Astrocyte of the cerebellum (primary cell): ENCODE measurements around the gene CCDC158.
"Not testable (repeated sequence)": the region's sequence is repeated elsewhere in the genome, so short reads cannot be mapped to it uniquely, and the experiment has no call there.

Source experiments
- DNase-seq: peaks from one replicate; pipeline ENCODE4 v3.0.0-alpha.2; 2011; ENCODE audit warnings: low read depth
- H3K4me3 ChIP-seq: 2 replicates; pipeline ENCODE4 v1.5.1; 2011; ENCODE audit warnings: mild to moderate bottlenecking, low read depth, low read length, moderate library complexity
- in situ Hi-C: cut with HindIII; loops from 2 replicates; pipeline ENCODE4 v1.10.0; 2017; ENCODE audit warnings: low sequenced_read_pairs
- TF ChIP-seq, protein P1 (sequence below): IDR thresholded peaks from 2 replicates; pipeline ENCODE4 v1.5.1; 2012; ENCODE audit warnings: low read length, low read depth, moderate library complexity, mild to moderate bottlenecking; ENCODE audit errors: missing control alignments

CCDC158 gene

DNA sequence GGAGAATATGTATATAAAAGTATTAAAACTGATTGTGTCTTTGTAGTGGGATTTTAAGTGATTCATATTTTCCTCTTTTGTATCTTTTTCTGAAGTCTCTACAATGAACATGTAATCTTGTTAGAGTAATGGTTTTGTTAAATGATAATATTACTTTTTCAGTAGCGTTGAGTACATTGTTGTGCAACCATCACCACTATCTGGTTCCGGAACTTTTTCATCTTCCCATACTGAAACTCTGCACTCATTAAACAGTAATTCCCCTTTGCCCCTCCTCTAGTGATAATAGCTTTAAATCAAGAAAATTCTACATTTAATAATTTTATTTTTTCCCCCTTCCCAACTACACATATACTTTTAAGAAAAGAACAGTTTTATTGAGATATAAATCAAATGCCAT is 37.4 kb upstream of the CCDC158 start:
- in situ Hi-C loops = no loop called here
- TF ChIP-seq, protein P1, sequence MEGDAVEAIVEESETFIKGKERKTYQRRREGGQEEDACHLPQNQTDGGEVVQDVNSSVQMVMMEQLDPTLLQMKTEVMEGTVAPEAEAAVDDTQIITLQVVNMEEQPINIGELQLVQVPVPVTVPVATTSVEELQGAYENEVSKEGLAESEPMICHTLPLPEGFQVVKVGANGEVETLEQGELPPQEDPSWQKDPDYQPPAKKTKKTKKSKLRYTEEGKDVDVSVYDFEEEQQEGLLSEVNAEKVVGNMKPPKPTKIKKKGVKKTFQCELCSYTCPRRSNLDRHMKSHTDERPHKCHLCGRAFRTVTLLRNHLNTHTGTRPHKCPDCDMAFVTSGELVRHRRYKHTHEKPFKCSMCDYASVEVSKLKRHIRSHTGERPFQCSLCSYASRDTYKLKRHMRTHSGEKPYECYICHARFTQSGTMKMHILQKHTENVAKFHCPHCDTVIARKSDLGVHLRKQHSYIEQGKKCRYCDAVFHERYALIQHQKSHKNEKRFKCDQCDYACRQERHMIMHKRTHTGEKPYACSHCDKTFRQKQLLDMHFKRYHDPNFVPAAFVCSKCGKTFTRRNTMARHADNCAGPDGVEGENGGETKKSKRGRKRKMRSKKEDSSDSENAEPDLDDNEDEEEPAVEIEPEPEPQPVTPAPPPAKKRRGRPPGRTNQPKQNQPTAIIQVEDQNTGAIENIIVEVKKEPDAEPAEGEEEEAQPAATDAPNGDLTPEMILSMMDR = no peak
- H3K4me3 ChIP-seq = no peak overlapping the region
- DNase-seq = no peak

DNA sequence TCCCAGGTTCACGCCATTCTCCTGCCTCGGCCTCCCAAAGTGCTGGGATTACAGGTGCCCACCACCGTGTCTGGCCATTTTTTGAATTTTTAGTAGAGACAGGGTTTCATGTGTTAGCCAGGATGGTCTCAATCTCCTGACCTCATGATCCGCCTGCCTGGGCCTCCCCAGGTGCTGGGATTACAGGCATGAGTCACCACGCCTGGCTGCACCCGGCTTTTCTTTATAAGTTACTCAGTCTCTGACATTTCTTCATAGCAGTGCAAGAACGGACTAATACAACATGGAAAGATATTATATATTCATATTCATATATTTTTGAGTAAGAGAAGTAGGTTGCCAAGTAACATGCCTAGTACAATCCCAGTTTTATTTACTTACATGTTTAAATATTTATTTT is 36.9 kb upstream of the CCDC158 start:
- no peak overlapping the region for H3K4me3 ChIP-seq
- no peak for DNase-seq
- in situ Hi-C loops = no loop called here
- TF ChIP-seq, protein P1 = no peak

DNA sequence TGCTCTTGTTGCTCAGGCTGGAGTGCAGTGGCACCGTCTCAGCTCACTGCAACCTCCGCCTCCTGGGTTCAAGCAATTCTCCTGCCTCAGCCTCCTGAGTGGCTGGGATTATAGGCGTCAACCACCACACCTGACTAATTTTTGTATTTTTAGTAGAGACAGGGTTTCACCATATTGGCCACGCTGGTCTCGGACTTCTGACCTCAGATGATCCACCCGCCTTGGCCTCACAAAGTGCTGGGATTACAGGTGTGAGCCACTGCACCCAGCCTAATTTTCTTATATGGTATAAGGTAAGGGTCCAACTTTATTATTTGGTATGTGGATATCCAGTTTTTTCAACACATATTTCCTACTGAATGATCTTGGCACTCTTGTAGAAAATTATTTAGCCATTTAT is 33.1 kb upstream of the CCDC158 start:
- DNase-seq, in situ Hi-C loops, H3K4me3 ChIP-seq: not testable (repeated sequence)

DNA sequence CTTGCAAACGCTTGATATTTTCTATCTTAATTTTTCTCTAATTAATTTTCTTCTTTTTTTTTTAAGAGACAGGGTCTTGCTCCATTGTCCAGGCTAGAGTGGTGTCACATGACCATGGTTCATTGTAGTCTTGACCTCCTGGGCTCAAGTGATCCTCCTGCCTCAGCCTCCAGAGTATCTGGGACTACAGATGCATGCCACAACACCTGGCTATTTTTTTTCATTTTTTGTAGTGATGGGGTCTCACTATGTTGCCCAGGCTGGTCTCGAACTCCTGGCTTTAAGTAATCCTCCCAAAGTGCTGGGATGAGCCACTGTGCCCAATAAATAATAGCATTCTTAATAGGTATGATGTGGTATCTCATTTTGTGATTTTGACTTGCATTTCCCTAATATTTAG is 32.3 kb upstream of the CCDC158 start:
- no peak for DNase-seq
- in situ Hi-C loops = no loop called here
- TF ChIP-seq, protein P1 = no peak
- H3K4me3 ChIP-seq = no peak overlapping the region

DNA sequence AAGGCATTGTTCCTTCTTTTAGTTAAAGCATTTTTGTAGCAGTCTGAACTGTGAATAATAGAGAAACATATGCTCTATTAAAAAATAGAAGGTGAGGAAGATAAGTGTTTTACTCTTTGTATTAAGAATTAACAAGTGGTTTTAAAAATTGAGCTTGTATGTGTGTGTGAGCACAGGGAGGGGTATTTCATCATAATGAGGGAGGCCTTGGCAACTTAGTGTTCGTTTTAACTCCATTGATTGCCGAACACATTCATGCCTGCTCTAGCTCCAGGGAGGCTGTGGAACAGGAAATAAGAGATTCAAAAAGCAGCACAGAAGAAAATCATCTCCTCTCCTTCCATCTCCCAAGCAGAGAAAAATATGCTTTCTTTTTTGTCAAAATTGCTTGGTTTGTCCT is 28.9 kb upstream of the CCDC158 start:
- in situ Hi-C loops = no loop called here
- H3K4me3 ChIP-seq = no peak overlapping the region
- TF ChIP-seq, protein P1 = no peak
- DNase-seq = peak; percentile 37

DNA sequence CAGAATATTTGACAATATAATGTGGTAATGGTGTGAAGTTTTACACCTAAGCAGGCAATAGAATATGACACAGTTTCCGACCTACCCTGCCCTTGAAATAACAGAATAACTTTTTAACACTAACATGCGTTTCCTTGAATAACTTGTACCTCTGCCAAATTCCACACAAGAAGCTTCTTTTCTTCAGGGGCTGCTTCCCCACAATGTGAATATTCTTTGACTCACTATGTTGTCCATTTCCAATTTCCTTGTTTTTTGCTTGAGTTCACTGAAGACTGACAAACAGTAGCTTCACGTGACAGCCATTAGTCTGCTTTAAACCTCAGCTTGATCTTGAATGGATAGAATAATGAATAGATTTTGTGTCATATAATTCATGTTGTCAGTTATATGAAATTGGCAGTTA is 28.4 kb upstream of the CCDC158 start:
- H3K4me3 ChIP-seq = no peak overlapping the region
- TF ChIP-seq, protein P1 = no peak
- in situ Hi-C loops = no loop called here
- DNase-seq = peak; percentile 67

DNA sequence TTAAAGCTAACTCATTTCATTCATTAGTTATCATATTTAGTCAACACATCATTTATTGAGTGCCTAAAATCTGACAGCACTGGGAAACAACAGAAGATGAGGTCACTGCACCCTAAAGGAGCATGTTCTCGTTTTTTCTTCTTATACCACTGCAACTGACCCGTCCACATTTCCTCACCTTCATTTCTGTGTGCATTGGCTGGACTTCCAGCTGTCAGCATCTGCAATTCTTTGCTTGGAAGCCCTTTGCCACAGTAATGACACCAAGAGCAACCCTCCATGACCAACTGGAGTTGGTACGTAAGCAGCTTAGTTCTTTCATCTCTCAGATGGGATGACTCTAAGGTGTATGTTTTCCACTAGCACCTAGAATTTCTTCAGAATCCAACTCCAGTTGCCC is 27.3 kb upstream of the CCDC158 start:
- in situ Hi-C loops = no loop called here
- no peak overlapping the region for H3K4me3 ChIP-seq
- no peak for DNase-seq
- TF ChIP-seq, protein P1 = no peak
